Adrenal gland (tissue), 5 donors: ENCODE results near the gene LILRB5.
"Not testable (repeated sequence)": the region's sequence is repeated elsewhere in the genome, so short reads cannot be mapped to it uniquely, and the experiment has no call there.

Experiments used
- POLR2A ChIP-seq, 2 donors: fragments of 450-650 bp; IDR thresholded peaks; one replicate each; pipeline ENCODE4 v1.6.1; 2017; ENCODE audit warnings: antibody characterized with exemption in 2 of 2, mild to moderate bottlenecking in 2 of 2, moderate library complexity in 1 of 2
- TF ChIP-seq, protein P1 (sequence below), 6 experiments: fragments of 450-650 bp in 4 of 6; fragments of 200-600 bp in 2 of 6; sonication (generic) in 1 of 6; IDR thresholded peaks; 1 replicate in 5 of 6; 2 replicates in 1 of 6; pipeline versions ENCODE4 v1.5.1 to v1.8.0; 2016 to 2021; ENCODE audit warnings: antibody characterized with exemption in 6 of 6, mild to moderate bottlenecking in 2 of 6, moderate library complexity in 1 of 6
- donor health status: DM: no; HTN: no; CAD: no.

DNA sequence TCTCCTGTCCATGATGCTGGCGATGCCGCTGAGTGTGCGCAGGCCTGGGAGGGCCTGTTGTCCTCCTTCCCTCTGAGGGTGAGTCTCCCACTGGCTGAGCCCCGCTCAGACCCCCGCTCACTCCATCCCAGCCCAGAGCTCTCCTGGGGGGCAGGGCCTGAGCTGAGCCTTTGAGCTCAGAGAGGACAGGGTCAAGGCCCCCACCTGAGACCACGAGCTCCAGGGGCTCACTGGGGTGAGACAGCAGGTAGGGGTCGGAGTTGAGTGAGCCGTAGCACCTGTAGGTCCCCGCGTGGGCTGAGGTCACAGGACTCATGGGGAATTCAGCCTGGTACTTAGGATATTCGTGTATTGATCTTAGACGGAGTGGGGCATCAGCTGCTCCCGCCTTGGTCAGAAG is 21.0 kb upstream of the LILRB5 start:
- TF ChIP-seq, protein P1, sequence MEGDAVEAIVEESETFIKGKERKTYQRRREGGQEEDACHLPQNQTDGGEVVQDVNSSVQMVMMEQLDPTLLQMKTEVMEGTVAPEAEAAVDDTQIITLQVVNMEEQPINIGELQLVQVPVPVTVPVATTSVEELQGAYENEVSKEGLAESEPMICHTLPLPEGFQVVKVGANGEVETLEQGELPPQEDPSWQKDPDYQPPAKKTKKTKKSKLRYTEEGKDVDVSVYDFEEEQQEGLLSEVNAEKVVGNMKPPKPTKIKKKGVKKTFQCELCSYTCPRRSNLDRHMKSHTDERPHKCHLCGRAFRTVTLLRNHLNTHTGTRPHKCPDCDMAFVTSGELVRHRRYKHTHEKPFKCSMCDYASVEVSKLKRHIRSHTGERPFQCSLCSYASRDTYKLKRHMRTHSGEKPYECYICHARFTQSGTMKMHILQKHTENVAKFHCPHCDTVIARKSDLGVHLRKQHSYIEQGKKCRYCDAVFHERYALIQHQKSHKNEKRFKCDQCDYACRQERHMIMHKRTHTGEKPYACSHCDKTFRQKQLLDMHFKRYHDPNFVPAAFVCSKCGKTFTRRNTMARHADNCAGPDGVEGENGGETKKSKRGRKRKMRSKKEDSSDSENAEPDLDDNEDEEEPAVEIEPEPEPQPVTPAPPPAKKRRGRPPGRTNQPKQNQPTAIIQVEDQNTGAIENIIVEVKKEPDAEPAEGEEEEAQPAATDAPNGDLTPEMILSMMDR (IDR thresholded peaks at IDR 0.05): not testable (repeated sequence)
- TF ChIP-seq POLR2A (IDR thresholded peaks at IDR 0.05): not testable (repeated sequence)
